ENCODE results near the gene MAMDC4. TPM values are rescaled to one million over a fixed set of nuclear protein-coding genes. Genes with fewer than 3 reads are reported as not detected.
A peak's percentile ranks its signal among the peaks of the same experiment; 100 is the strongest.

The MAMDC4 gene
- polyA plus RNA-seq, 4 donors, result 6.0 to 10.6 (median 6.9) TPM

- peak; percentile 95 to 97 (median 96) for DNase-seq (ENCODE audit: low read depth in 4 of 4, low spot score in 3 of 4)
These were observed 33.9 kb downstream of the MAMDC4 start, which contains the start of gene TRAF2 for GRCh38 chr9:136885950-136886578. Gene TRAF2 (plus strand): TSS chr9:136886516. CDS start chr9:136898741, 12,225 bp downstream.

GRCh38 chr9:136886610-136887597, 34.8 kb downstream of the MAMDC4 start:
- no peak for DNase-seq (ENCODE audit: low read depth in 4 of 4, low spot score in 3 of 4)

GRCh38 chr9:136888454-136888853, 36.3 kb downstream of the MAMDC4 start:
- no peak for DNase-seq (ENCODE audit: low read depth in 4 of 4, low spot score in 3 of 4)

GRCh38 chr9:136889858-136890257, 37.7 kb downstream of the MAMDC4 start:
- DNase-seq (ENCODE audit: low read depth in 4 of 4, low spot score in 3 of 4), result no peak

DNA sequence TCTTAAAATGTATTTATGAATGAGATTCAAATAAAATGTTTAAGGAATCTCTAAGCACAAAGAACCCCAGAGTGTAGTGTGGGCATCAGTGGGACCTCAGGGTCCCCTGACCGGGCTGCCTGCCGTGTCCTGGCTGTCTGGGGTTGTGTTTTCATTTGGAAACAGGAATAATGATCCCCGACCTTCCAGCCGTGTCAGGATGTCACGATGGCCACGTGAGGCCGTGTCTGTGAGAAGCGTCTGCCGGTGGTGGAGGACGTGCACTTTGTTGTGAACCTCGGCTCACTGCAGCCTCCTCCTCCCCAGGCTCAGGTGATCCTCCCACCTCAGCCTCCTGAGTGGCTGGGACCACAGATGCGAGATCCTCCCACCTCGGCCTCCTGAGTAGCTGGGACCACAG, 38.5 kb downstream of the MAMDC4 start:
- no peak for DNase-seq (ENCODE audit: low read depth in 4 of 4, low spot score in 3 of 4)

- DNase-seq (ENCODE audit: low read depth in 4 of 4, low spot score in 3 of 4), result no peak
These were observed 43.9 kb downstream of the MAMDC4 start for GRCh38 chr9:136896027-136896426.

- no peak for DNase-seq (ENCODE audit: low read depth in 4 of 4, low spot score in 3 of 4)
These were observed 46.4 kb downstream of the MAMDC4 start for GRCh38 chr9:136898483-136899100.

GRCh38 chr9:136899196-136899595, 47.0 kb downstream of the MAMDC4 start:
- DNase-seq (ENCODE audit: low read depth in 4 of 4, low spot score in 3 of 4), result no peak

- no peak for DNase-seq (ENCODE audit: low read depth in 4 of 4, low spot score in 3 of 4)
These were observed 48.4 kb downstream of the MAMDC4 start for GRCh38 chr9:136900556-136900955.

DNA sequence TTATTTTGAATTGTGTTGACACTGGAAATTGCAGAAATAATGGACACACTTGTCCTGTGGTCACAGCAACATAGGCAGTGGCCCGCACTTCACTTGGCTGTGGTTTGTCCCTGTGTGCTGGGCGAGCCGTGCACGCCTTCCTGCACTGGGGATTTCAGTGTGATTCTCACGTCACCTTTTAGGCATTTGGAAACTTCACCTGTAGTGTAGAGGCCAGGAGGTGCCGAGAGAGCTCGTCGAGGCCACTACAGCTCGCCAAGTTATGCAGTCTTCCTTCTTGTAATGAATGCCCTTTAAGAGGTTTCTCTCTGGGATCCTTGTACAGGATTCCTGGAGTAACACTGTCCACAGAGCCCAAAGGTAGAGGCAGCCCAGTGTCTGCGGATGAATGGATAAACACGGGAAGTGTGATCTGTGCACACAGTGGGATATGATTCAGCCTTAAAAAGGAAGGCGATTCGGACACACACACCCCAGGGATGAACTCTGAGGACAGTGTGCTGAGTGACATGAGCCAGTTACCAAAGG, 48.9 kb downstream of the MAMDC4 start:
- DNase-seq (ENCODE audit: low read depth in 4 of 4, low spot score in 3 of 4), result no peak

GRCh38 chr9:136901516-136902258, 49.5 kb downstream of the MAMDC4 start:
- DNase-seq (ENCODE audit: low read depth in 4 of 4, low spot score in 3 of 4), result no peak

DNA sequence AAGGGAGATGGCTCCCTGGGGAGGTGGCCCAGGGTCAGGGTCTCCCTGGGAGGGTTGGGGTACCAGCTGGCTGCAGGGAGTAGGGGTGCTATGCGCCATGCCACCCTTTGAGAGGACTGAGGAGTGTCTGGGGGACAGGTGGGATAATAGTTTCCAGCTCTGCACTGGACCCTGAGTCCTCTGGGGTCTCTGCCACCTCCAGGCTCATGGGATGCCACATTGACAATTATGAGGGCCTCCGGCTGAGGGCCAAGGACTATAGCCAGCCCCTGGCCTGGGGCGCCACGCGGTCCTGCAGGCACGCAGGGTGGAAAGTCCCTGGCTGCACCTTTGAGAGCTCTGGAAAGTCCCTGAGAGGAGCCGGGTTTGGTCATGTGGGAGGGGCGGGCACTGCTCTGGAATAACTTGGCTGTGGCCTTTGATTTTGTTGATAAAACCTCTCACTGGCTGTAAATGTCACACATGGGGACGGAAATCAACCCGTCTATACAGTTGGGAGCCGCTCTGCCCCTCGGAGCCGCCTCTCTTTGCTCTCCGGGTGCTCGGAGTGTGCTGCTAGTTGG, 50.2 kb downstream of the MAMDC4 start:
- no peak for DNase-seq (ENCODE audit: low read depth in 4 of 4, low spot score in 3 of 4)

- no peak for DNase-seq (ENCODE audit: low read depth in 4 of 4, low spot score in 3 of 4)
These were observed 51.0 kb downstream of the MAMDC4 start for GRCh38 chr9:136903041-136903554.

- DNase-seq (ENCODE audit: low read depth in 4 of 4, low spot score in 3 of 4), result no peak
These were observed 54.1 kb downstream of the MAMDC4 start for GRCh38 chr9:136906266-136906665.

DNA sequence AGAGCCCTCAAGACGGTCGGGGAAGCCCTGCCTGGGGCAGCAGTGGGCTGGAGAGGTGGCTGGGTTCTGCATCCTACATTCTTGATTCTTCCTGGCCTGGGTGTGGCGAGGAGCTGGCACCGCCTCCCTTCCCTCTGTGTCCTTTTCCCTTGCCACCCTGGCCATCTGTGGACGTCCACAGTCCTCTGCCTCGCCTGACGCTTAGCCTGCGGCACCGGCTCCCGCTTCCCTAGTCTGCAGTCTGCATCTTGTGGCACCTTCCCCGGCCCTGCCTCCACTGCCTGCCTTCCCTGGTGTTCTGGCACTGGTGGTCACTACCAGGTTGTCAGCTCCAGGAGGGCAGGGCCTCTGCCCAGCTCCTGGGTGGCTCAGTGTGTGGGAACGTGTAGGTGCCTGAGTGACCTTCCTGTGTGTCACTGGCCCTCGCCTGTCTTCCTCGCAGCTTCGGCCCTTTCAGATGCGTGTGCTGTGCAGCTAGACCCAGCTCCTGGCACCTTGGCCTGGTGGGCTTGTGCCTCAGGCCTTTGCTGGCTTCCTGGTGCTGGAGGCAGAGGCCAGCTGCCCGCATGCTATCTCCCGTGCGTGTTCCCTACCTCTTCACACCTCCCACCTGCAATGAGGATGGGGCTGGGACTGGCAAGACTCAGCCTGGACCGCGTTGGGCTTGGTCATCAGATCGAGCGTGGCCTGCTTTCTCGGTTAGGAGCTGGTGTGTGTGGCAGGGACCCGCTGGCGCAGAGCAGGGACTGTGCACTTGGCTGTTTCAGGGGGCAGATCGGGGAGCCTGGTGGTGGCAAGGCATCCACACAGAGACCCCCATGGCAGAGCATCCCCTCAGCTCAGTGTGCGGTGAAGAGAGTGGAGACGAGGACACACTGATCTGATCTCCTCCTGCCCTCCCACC, 55.1 kb downstream of the MAMDC4 start:
- DNase-seq (ENCODE audit: low read depth in 4 of 4, low spot score in 3 of 4), result no peak
